Raji (cell line): ENCODE results near the gene LZTR1.

ENCODE experiments used
- POLR2A ChIP-seq: IDR thresholded peaks from 2 replicates; pipeline ENCODE4 v1.6.1; 2011; ENCODE audit warnings: low read depth, low read length, control low read depth; ENCODE audit not compliant: insufficient read depth

LZTR1 gene

GRCh38 chr22:21026783-21027692, 44.9 kb downstream of the LZTR1 start:
- TF ChIP-seq POLR2A = no peak

GRCh38 chr22:21028277-21029251, 46.5 kb downstream of the LZTR1 start:
- TF ChIP-seq POLR2A = no peak

GRCh38 chr22:21029486-21030025, 47.5 kb downstream of the LZTR1 start:
- no peak for TF ChIP-seq POLR2A

GRCh38 chr22:21030032-21030431, 47.9 kb downstream of the LZTR1 start:
- no peak for TF ChIP-seq POLR2A

GRCh38 chr22:21030621-21031544, 48.8 kb downstream of the LZTR1 start:
- TF ChIP-seq POLR2A = no peak

- no peak for TF ChIP-seq POLR2A
Measured at GRCh38 chr22:21031545-21032036, 49.5 kb downstream of the LZTR1 start.

- TF ChIP-seq POLR2A = no peak
Measured at GRCh38 chr22:21032037-21032867, 50.2 kb downstream of the LZTR1 start, which contains the start of gene SLC7A4. Gene SLC7A4, minus strand, starts transcription at chr22:21032561. Its CDS starts 749 bp downstream, at chr22:21031812.

- no peak for TF ChIP-seq POLR2A
Measured at GRCh38 chr22:21032868-21033688, 51.0 kb downstream of the LZTR1 start.

GRCh38 chr22:21033895-21034294, 51.8 kb downstream of the LZTR1 start:
- no peak for TF ChIP-seq POLR2A

GRCh38 chr22:21034989-21035388, 52.9 kb downstream of the LZTR1 start:
- TF ChIP-seq POLR2A = no peak

- no peak for TF ChIP-seq POLR2A
Measured at GRCh38 chr22:21038405-21038804, 56.3 kb downstream of the LZTR1 start.

GRCh38 chr22:21041937-21042336, 59.8 kb downstream of the LZTR1 start:
- TF ChIP-seq POLR2A = no peak

GRCh38 chr22:21042978-21043859, 61.1 kb downstream of the LZTR1 start:
- no peak for TF ChIP-seq POLR2A
